Keratinocyte (primary cell): ENCODE measurements around the gene AHNAK.

Source experiments
- CTCF ChIP-seq, 3 experiments: IDR thresholded peaks in 1 of 3; conservative IDR thresholded peaks in 1 of 3; optimal IDR thresholded peaks in 1 of 3; 2 replicates in 2 of 3; 3 replicates in 1 of 3; pipeline versions ENCODE3 to v1.5.1; 2011; ENCODE audit warnings: low read length in 3 of 3, mild to moderate bottlenecking in 3 of 3, moderate library complexity in 2 of 3, control low read depth in 1 of 3, inconsistent platforms in 1 of 3; ENCODE audit not compliant: insufficient read depth in 2 of 3; ENCODE audit errors: extremely low read depth in 1 of 3
- EZH2 ChIP-seq: IDR thresholded peaks from one replicate; pipeline ENCODE4 v1.6.1; 2012; ENCODE audit warnings: inconsistent platforms, mild to moderate bottlenecking, low read length, moderate library complexity

GRCh38 chr11:62416596-62416995 lies 130.0 kb downstream of the AHNAK start:
- TF ChIP-seq CTCF (optimal IDR thresholded peaks at IDR 0.05 in 1 of 3, IDR thresholded peaks at IDR 0.05 in 1 of 3, conservative IDR thresholded peaks at IDR 0.05 in 1 of 3; ENCODE audit: extremely low read depth in 1 of 3, insufficient read depth in 2 of 3, low read length in 3 of 3) (no peak), EZH2 (no peak)
